RWPE2 (cell line): Measurements from ENCODE around the gene HTT-AS.

Source experiments
- ATAC-seq: fragments of 200-7000 bp; cut with Tn5 transposase; 3 replicates; pipeline ENCODE4 v1.9.1; 2021; ENCODE audit warnings: low read depth
- DNase-seq: peaks from one replicate; pipeline ENCODE4 v3.0.0-alpha.2; 2020; ENCODE audit warnings: low spot score
- H3K27ac ChIP-seq: fragments of 450-650 bp; 2 replicates; pipeline ENCODE4 v1.5.1; 2017; ENCODE audit warnings: mild to moderate bottlenecking; ENCODE audit not compliant: poor library complexity, severe bottlenecking
- H3K27me3 ChIP-seq: fragments of 250-450 bp; sonication (Bioruptor Pico); 2 replicates; pipeline ENCODE4 v1.5.1; 2021; ENCODE audit warnings: mild to moderate bottlenecking, moderate library complexity; ENCODE audit not compliant: insufficient read depth, poor library complexity, severe bottlenecking
- H3K36me3 ChIP-seq: fragments of 250-450 bp; sonication (Bioruptor Pico); 2 replicates; pipeline ENCODE4 v1.5.1; 2020; ENCODE audit warnings: low read depth, mild to moderate bottlenecking, moderate library complexity
- H3K4me1 ChIP-seq: fragments of 250-450 bp; sonication (Bioruptor Pico); 2 replicates; pipeline ENCODE4 v1.5.1; 2021; ENCODE audit warnings: mild to moderate bottlenecking, moderate library complexity; ENCODE audit not compliant: insufficient read depth, poor library complexity, severe bottlenecking
- H3K4me3 ChIP-seq: fragments of 250-450 bp; sonication (Bioruptor Pico); 2 replicates; pipeline ENCODE4 v1.5.1; 2021; ENCODE audit warnings: mild to moderate bottlenecking, moderate library complexity; ENCODE audit not compliant: severe bottlenecking
- H3K9me3 ChIP-seq: fragments of 250-450 bp; sonication (Bioruptor Pico); 2 replicates; pipeline ENCODE4 v1.5.1; 2021; ENCODE audit warnings: mild to moderate bottlenecking, moderate library complexity; ENCODE audit not compliant: severe bottlenecking
- CTCF ChIP-seq: fragments of 450-650 bp; IDR thresholded peaks from one replicate; pipeline ENCODE4 v1.5.1; 2017; ENCODE audit warnings: mild to moderate bottlenecking, moderate library complexity; ENCODE audit not compliant: poor library complexity, severe bottlenecking

HTT-AS gene

GRCh38 chr4:3074078-3074845, at the start of gene HTT-AS, which contains the start of gene HTT:
Gene HTT-AS (minus strand): TSS chr4:3074538.
Gene HTT (plus strand): TSS chr4:3074681. CDS start chr4:3074826, 145 bp downstream.
- DNase-seq: peak; percentile 92
- peak; percentile 84 for ATAC-seq
- Histone ChIP-seq H3K4me1 (peaks cover 9% of the 10 kb centered on the region), H3K27ac (peak within 1 kb of the TSS; percentile 71), H3K9me3 (no peaks in the 10 kb centered on the region), H3K27me3 (no peaks in the 10 kb centered on the region), H3K4me3 (peak within 1 kb of the TSS; percentile 89), H3K36me3 (no peaks in the 10 kb centered on the region)
- TF ChIP-seq CTCF: no peak

GRCh38 chr4:3123181-3123671, 48.9 kb upstream of the HTT-AS start:
- no peak for DNase-seq
- ATAC-seq: peak; percentile 59; the same call in 2 of the 3 replicates
- TF ChIP-seq CTCF: no peak
- Histone ChIP-seq H3K27ac (peak overlapping the region; percentile 5), H3K9me3 (no peaks in the 10 kb centered on the region), H3K4me1 (no peaks in the 10 kb centered on the region), H3K36me3 (peaks cover 67% of the 10 kb centered on the region), H3K27me3 (no peaks in the 10 kb centered on the region), H3K4me3 (no peak overlapping the region)

GRCh38 chr4:3122081-3122563, 47.8 kb upstream of the HTT-AS start:
- Histone ChIP-seq H3K27me3 (no peaks in the 10 kb centered on the region), H3K4me3 (no peak overlapping the region), H3K27ac (peak overlapping the region; percentile 5), H3K4me1 (no peaks in the 10 kb centered on the region), H3K36me3 (peaks cover 66% of the 10 kb centered on the region), H3K9me3 (no peaks in the 10 kb centered on the region)
- no peak for TF ChIP-seq CTCF
- ATAC-seq (no peak), DNase-seq (no peak)

GRCh38 chr4:3121596-3121995, 47.3 kb upstream of the HTT-AS start:
- no peak for TF ChIP-seq CTCF
- Histone ChIP-seq H3K27me3 (no peaks in the 10 kb centered on the region), H3K36me3 (peaks cover 69% of the 10 kb centered on the region), H3K9me3 (no peaks in the 10 kb centered on the region), H3K4me1 (no peaks in the 10 kb centered on the region), H3K27ac (no peak overlapping the region), H3K4me3 (no peak overlapping the region)
- DNase-seq (no peak), ATAC-seq (no peak)

GRCh38 chr4:3121110-3121509, 46.8 kb upstream of the HTT-AS start:
- no peak for ATAC-seq
- TF ChIP-seq CTCF: no peak
- Histone ChIP-seq H3K36me3 (peaks cover 72% of the 10 kb centered on the region), H3K27ac (no peak overlapping the region), H3K4me1 (no peaks in the 10 kb centered on the region), H3K27me3 (no peaks in the 10 kb centered on the region), H3K9me3 (no peaks in the 10 kb centered on the region), H3K4me3 (no peak overlapping the region)
- no peak for DNase-seq
